ENCODE results near the gene ERLEC1.
"Not testable (repeated sequence)": the region's sequence is repeated elsewhere in the genome, so short reads cannot be mapped to it uniquely, and the experiment has no call there.

Gene ERLEC1

DNA sequence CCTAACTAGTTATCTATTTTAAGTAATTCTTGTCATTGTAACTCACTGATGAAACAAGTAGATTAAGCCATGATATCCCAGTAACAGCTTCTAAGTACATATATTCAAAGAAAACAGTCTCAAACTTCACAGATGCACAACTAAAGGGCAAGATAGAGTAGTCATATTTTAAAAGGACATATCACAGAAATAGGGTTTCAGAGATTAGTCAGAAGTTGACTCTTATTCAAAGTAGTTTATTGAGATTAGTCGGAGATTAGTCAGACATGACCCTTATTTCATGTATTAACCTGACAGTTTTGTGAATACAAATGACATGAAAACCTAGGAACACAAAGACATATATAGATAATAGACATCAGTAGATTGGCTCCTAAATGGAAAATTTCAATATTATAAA is 35.1 kb upstream of the ERLEC1 start:
- no peak for DNase-seq (ENCODE audit: low read depth)
- H3K4me3 ChIP-seq (ENCODE audit: low read length), result no peak overlapping the region

DNA sequence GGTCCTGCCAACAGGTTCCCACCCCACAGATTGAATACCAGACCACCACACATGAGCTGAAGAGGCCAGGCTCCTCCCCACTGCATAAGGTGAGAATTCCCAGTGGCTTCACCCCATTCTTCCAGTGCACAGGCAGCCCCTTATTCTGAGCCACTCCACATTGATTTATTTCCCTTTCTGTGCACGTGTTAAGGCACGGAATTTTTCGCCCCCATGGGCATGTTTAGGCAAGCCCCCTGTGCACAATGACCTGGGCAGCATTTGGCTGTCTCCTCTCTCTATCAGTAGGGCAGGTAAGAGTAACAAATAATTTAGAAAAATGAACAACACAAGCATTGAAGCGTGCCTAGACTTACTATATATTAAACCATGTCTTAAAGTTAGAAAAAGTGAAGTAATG is 34.5 kb upstream of the ERLEC1 start:
- no peak overlapping the region for H3K4me3 ChIP-seq (ENCODE audit: low read length)
- DNase-seq (ENCODE audit: low read depth), result no peak
- TF ChIP-seq, protein P1, sequence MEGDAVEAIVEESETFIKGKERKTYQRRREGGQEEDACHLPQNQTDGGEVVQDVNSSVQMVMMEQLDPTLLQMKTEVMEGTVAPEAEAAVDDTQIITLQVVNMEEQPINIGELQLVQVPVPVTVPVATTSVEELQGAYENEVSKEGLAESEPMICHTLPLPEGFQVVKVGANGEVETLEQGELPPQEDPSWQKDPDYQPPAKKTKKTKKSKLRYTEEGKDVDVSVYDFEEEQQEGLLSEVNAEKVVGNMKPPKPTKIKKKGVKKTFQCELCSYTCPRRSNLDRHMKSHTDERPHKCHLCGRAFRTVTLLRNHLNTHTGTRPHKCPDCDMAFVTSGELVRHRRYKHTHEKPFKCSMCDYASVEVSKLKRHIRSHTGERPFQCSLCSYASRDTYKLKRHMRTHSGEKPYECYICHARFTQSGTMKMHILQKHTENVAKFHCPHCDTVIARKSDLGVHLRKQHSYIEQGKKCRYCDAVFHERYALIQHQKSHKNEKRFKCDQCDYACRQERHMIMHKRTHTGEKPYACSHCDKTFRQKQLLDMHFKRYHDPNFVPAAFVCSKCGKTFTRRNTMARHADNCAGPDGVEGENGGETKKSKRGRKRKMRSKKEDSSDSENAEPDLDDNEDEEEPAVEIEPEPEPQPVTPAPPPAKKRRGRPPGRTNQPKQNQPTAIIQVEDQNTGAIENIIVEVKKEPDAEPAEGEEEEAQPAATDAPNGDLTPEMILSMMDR (conservative IDR thresholded peaks at IDR 0.05; ENCODE audit: low read depth, low read length), result no peak

More for the DNA sequence above, 35.1 kb upstream of the ERLEC1 start:
- TF ChIP-seq, protein P1 (conservative IDR thresholded peaks at IDR 0.05; ENCODE audit: low read depth, low read length), result no peak

DNA sequence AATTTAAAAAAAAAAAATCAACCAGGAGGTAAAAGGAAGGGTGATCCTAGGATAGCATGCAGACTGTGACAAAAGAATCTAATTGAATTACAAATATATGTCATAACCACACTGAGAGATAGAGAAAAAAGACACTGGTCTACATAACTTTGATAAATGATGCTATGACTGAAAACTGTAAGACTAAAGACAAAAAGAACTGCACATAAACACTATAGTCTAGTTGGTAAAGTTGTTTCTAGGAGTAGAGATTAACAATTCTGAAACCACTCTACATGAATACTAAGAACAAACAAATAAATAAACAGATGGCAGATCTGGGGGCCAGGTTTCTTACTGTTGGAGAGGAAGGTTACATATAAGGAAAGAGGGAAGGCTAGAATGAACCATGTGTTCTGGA is 33.8 kb upstream of the ERLEC1 start:
- no peak overlapping the region for H3K4me3 ChIP-seq (ENCODE audit: low read length)
- no peak for DNase-seq (ENCODE audit: low read depth)
- TF ChIP-seq, protein P1 (conservative IDR thresholded peaks at IDR 0.05; ENCODE audit: low read depth, low read length), result no peak

DNA sequence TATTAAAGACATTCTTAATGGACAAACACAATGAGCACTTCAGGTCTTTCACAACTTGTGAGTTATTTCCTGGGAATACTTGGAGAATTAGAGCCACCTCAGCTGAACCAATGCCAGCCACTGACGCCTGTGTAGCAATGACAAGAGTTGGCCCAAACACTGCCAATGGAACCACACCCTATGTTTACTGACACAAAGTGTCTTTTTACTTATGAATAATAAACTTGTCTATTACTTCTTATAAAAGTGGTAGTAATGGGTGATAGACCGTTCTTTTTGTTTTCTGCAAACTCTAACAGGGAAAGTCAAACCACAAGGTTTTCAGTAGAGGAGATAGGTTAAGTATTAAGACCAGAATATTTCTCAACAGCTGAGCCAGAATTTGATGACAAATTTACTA is 31.7 kb upstream of the ERLEC1 start:
- TF ChIP-seq, protein P1 (conservative IDR thresholded peaks at IDR 0.05; ENCODE audit: low read depth, low read length), result no peak
- DNase-seq (ENCODE audit: low read depth), result no peak
- no peak overlapping the region for H3K4me3 ChIP-seq (ENCODE audit: low read length)

DNA sequence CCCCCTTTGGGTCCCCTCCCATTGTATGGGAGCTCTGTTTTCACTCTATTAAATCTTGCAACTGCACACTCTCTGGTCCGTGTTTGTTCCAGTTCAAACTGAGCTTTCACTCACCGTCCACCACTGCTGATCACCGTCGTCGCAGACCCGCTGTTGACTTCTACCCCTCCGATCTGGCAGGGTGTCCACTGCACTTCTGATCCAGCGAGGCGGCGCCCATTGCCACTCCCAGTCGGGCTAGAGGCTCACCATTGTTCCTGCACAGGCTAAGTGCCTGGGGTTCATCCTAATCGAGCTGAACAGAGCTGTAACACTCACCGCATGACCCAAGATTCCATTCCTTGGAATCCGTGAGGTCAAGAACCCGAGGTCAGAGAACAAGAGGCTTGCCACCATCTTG is 30.2 kb upstream of the ERLEC1 start:
- TF ChIP-seq, protein P1 (conservative IDR thresholded peaks at IDR 0.05; ENCODE audit: low read depth, low read length), result no peak
- H3K4me3 ChIP-seq (ENCODE audit: low read length), result no peak overlapping the region
- no peak for DNase-seq (ENCODE audit: low read depth)

DNA sequence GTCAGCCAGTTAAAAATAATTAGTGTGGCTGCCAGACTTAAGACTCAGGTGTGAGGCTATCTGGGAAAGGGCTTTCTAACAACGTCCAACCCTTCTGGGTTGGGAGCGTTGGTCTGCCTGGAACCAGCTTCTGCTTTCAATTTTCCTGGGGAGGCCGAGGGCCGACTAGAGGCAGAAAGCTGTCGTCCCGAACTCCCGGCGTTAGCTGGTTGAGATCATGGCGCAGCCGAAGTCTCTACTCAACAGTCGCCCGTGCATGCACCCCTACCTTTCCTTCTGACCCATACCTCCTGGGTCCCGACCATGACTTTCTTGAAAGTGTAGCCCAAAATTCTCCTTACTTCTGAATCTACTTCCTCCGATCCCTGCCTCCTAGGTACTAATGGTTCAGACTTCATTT is 29.6 kb upstream of the ERLEC1 start:
- not testable (repeated sequence) for DNase-seq (ENCODE audit: low read depth); H3K4me3 ChIP-seq (ENCODE audit: low read length)

DNA sequence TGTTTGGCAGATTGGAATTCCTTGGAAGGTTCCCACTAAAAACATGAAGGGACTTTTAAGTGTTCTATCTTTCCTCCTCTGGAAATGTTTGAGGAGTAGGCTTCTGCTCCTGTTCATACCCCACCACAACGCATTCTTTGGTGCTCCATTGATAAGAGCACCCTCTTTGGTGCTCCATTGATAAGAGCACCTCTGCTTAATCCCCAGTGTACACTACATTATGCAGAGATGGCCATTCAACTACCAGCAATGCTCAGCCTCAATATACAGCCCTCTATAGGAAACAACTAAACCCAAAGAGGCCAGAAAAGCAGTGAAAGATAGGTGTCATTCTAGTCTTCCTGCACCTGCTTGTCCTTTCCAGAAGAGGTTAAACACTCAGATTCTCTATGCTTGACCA is 21.1 kb upstream of the ERLEC1 start:
- TF ChIP-seq, protein P1 (conservative IDR thresholded peaks at IDR 0.05; ENCODE audit: low read depth, low read length), result no peak
- no peak overlapping the region for H3K4me3 ChIP-seq (ENCODE audit: low read length)
- DNase-seq (ENCODE audit: low read depth), result no peak

All from retinal pigment epithelial cell (primary cell).